Stimulated activated naive CD8-positive, alpha-beta T cell treated with anti-CD3 and anti-CD28 coated beads, Interleukin-15, amount 100 ng/mL, for 72 hours (primary cell): ENCODE results near the gene ST7L.
A peak's percentile ranks its signal among the peaks of the same experiment; 100 is the strongest.

Experiments used
- ATAC-seq: fragments of 150-1000 bp; cut with Tn5 transposase; 2 replicates; pipeline ENCODE4 v1.10.0; 2021; ENCODE audit warnings: mild to moderate bottlenecking, moderate library complexity
- DNase-seq, 2 donors: peaks; one replicate each; pipeline ENCODE4 v3.0.0; 2021 to 2022
- H3K27ac Mint-ChIP-seq, 2 donors: one replicate each; pipeline ENCODE4 v1.8.0; 2022; ENCODE audit warnings: mild to moderate bottlenecking in 2 of 2, mixed read lengths in 2 of 2, moderate library complexity in 2 of 2
- H3K27me3 Mint-ChIP-seq: one replicate; pipeline ENCODE4 v1.8.0; 2022; ENCODE audit warnings: mixed read lengths
- H3K4me1 Mint-ChIP-seq: one replicate; pipeline ENCODE4 v1.8.0; 2022; ENCODE audit warnings: mild to moderate bottlenecking, mixed read lengths
- H3K4me3 Mint-ChIP-seq, 2 donors: one replicate each; pipeline ENCODE4 v1.8.0; 2022; ENCODE audit warnings: mild to moderate bottlenecking in 2 of 2, mixed read lengths in 2 of 2, moderate library complexity in 1 of 2
- H3K9me3 Mint-ChIP-seq, 2 donors: one replicate each; pipeline ENCODE4 v1.8.0; 2022; ENCODE audit warnings: mixed read lengths in 2 of 2

Gene ST7L

DNA sequence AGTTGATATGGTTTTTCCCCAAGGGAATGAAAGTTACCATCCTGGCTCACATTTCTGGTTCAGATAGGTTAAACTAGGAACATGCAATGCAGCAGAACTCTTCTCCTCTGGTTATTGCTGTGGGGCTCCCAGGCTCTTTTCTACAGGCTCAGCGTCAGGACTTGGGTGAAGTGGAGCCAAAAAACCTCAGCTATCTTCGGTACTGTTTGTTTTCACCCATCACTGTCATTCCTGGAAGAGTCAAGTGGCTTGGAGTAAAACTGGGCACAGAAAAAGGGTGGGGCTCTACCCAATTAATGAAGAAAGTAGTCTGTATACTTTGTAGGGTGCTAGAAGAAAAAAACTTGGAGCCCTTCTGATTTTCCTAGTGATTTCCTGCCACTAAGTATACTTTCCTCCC is 100.8 kb downstream of the ST7L start:
- no peaks in the 10 kb centered on the region for H3K4me1 Mint-ChIP-seq
- no peaks in the 10 kb centered on the region for H3K27me3 Mint-ChIP-seq
- DNase-seq (no peak), ATAC-seq (no peak)
- no peaks in the 10 kb centered on the region for H3K9me3 Mint-ChIP-seq
- H3K4me3 Mint-ChIP-seq = no peak overlapping the region
- no peak overlapping the region for H3K27ac Mint-ChIP-seq

GRCh38 chr1:112517646-112518045 is 101.3 kb downstream of the ST7L start:
- DNase-seq (no peak), ATAC-seq (no peak)
- no peaks in the 10 kb centered on the region for H3K27me3 Mint-ChIP-seq
- H3K9me3 Mint-ChIP-seq = no peaks in the 10 kb centered on the region
- peak overlapping the region in 1 of 2 donors; percentile 37 for H3K27ac Mint-ChIP-seq
- no peaks in the 10 kb centered on the region for H3K4me1 Mint-ChIP-seq
- no peak overlapping the region for H3K4me3 Mint-ChIP-seq

- H3K4me1 Mint-ChIP-seq = no peaks in the 10 kb centered on the region
- DNase-seq (no peak), ATAC-seq (no peak)
- H3K27me3 Mint-ChIP-seq = no peaks in the 10 kb centered on the region
- no peak overlapping the region for H3K27ac Mint-ChIP-seq
- no peaks in the 10 kb centered on the region for H3K9me3 Mint-ChIP-seq
- no peak overlapping the region for H3K4me3 Mint-ChIP-seq
Observed at GRCh38 chr1:112517231-112517630, 101.7 kb downstream of the ST7L start.

- no peaks in the 10 kb centered on the region for H3K27me3 Mint-ChIP-seq
- no peak for ATAC-seq
- no peak overlapping the region for H3K4me3 Mint-ChIP-seq
- no peak for DNase-seq
- peak overlapping the region in 1 of 2 donors; percentile 86 for H3K27ac Mint-ChIP-seq
- H3K9me3 Mint-ChIP-seq = no peaks in the 10 kb centered on the region
- no peaks in the 10 kb centered on the region for H3K4me1 Mint-ChIP-seq
Observed at GRCh38 chr1:112516141-112516540, 102.8 kb downstream of the ST7L start.

GRCh38 chr1:112515311-112516009 is 103.5 kb downstream of the ST7L start:
- H3K27me3 Mint-ChIP-seq = peaks cover 4% of the 10 kb centered on the region
- no peaks in the 10 kb centered on the region for H3K9me3 Mint-ChIP-seq
- no peaks in the 10 kb centered on the region for H3K4me1 Mint-ChIP-seq
- ATAC-seq (no peak), DNase-seq (no peak)
- H3K4me3 Mint-ChIP-seq = no peak overlapping the region
- H3K27ac Mint-ChIP-seq = no peak overlapping the region

DNA sequence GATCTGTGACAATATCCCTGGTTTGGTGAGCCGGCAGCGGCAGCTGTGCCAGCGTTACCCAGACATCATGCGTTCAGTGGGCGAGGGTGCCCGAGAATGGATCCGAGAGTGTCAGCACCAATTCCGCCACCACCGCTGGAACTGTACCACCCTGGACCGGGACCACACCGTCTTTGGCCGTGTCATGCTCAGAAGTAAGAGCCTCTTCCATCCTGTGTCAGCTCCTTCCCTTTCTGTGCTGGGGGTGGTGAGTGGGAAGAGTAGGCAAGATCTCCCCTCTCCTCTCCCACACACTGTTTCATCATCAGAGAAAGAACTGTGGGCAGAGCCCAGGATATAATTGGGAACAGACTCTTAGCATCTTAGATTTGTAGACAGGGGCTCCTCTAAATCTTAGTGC is 104.0 kb downstream of the ST7L start:
- H3K9me3 Mint-ChIP-seq = no peaks in the 10 kb centered on the region
- H3K27ac Mint-ChIP-seq = no peak overlapping the region

DNA sequence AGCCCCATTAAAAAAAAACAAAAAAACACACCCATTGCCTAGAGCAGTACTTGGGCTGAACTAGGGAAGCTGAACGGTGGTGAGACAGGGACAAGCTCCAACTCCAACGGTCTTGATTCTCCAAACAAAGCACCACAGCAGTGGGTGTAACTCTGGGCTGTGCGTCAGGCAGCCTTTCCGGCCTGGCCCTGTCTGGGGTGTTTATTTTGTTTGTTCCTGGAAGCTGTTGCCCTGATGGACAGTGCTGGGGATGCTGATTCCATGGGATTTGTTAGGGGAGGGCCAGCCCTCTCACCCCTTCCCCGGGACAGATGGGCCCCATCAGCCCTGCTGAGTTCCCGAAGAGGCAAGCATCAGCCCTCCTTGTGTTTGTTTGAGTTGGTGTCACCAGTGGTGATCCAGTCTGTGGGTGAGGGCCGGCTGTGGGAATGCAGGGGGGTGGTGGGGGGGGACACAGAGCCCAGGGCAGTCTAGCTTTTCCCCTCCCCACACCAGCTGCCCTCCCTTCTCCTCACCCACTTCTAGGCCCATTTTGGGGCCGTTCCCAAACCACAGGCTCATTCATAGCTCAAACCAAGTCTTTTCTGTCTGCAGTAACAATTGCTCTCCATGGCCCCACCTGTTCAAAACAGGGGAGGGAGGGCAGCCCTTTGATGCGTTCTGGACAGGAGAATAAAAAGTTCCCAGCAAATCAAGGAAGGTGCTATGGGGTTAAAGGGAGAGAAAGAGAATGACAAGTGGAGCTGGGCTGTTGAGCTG is 105.7 kb downstream of the ST7L start:
- ATAC-seq (no peak), DNase-seq (no peak)
- H3K4me1 Mint-ChIP-seq = peaks cover 2% of the 10 kb centered on the region
- no peaks in the 10 kb centered on the region for H3K9me3 Mint-ChIP-seq
- no peak overlapping the region for H3K27ac Mint-ChIP-seq
- H3K27me3 Mint-ChIP-seq = peaks cover 25% of the 10 kb centered on the region
- H3K4me3 Mint-ChIP-seq = no peak overlapping the region

More for the DNA sequence above, 104.0 kb downstream of the ST7L start:
- Mint-ChIP-seq H3K4me3 (no peak overlapping the region), H3K4me1 (no peaks in the 10 kb centered on the region), H3K27me3 (peaks cover 10% of the 10 kb centered on the region)
- DNase-seq = no peak
- ATAC-seq = no peak

DNA sequence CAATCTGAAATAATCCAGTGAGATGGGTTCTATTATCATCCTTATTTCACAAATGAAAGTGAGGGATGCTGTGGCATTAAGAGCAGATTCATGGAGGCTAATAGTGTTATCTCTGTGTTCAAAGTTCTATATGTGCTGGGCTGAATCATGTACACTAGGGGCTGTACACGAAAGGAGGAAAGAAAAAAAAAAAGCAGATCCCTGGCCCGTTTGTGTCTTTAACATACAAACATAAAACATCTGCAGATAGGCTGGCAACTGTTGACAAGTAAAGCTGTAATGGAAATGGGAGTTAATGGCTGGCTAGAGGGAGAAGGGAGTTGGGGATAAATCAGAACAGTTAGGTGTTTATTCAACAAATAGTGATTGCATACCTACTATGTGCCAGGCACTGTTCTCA is 107.0 kb downstream of the ST7L start:
- Mint-ChIP-seq H3K4me3 (no peak overlapping the region), H3K4me1 (peaks cover 13% of the 10 kb centered on the region), H3K9me3 (no peaks in the 10 kb centered on the region), H3K27ac (no peak overlapping the region), H3K27me3 (peaks cover 39% of the 10 kb centered on the region)
- no peak for ATAC-seq
- DNase-seq = no peak

DNA sequence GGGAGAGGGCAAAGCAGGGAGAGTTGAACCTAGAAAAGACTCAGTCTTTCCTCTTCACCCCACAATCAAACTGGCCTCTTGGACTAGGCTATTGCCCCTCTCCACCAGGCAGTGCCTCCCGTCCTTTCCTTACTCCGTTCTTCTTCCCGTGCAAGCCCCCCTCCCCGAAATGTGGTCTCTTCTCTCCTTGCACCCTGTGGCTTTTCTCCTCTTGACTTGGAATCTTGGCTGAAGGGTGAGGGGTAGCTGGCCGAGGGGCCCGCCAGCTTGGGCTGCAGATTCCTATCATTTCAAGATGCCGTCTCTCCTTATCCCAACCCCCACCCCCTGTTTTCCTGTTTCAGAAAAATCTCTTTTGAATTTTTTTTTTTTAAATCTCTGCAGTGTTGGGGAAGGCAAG is 108.6 kb downstream of the ST7L start:
- H3K27me3 Mint-ChIP-seq = peaks cover 45% of the 10 kb centered on the region
- peaks cover 13% of the 10 kb centered on the region for H3K4me1 Mint-ChIP-seq

DNA sequence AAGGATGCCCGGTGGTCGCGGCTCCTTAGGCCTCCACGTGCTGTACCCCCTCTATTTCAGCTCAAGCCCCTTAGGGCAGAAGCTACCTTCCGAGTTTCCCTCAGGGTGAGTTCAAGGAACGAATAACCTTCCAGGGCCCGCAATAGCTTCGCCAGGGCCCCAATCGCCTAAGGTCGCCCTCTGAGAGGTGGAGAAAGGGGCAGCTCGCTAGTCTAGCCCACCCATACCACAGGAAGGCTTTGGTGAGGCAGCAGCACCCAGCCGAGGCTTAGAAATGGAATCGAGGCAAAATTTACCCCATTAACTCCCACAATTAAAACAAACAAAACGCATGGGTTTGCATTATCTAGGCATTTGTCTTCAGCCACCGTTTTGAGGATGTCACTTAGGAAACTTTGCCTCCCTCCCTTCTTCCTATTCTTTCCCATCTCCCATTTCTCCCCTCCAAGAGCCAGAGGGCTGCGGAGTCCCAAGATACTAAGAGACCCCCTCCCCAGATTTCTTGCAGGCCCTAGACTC is 109.2 kb downstream of the ST7L start:
- H3K9me3 Mint-ChIP-seq = no peaks in the 10 kb centered on the region
- ATAC-seq (no peak), DNase-seq (no peak)
- peaks cover 52% of the 10 kb centered on the region for H3K27me3 Mint-ChIP-seq
- H3K4me1 Mint-ChIP-seq = peaks cover 13% of the 10 kb centered on the region
- H3K27ac Mint-ChIP-seq = no peak overlapping the region
- peak overlapping the region; percentile 63 to 68 for H3K4me3 Mint-ChIP-seq

More for the DNA sequence above, 108.6 kb downstream of the ST7L start:
- H3K4me3 Mint-ChIP-seq = no peak overlapping the region
- no peak overlapping the region for H3K27ac Mint-ChIP-seq
- DNase-seq (no peak), ATAC-seq (no peak)
- H3K9me3 Mint-ChIP-seq = no peaks in the 10 kb centered on the region

- Mint-ChIP-seq H3K9me3 (no peaks in the 10 kb centered on the region), H3K27me3 (peaks cover 57% of the 10 kb centered on the region), H3K4me3 (peak overlapping the region; percentile 63 to 68), H3K27ac (no peak overlapping the region), H3K4me1 (peaks cover 13% of the 10 kb centered on the region)
- DNase-seq = peak; percentile 26 to 47
- ATAC-seq = peak; percentile 57
Observed at GRCh38 chr1:112509005-112509659, 109.8 kb downstream of the ST7L start.

DNA sequence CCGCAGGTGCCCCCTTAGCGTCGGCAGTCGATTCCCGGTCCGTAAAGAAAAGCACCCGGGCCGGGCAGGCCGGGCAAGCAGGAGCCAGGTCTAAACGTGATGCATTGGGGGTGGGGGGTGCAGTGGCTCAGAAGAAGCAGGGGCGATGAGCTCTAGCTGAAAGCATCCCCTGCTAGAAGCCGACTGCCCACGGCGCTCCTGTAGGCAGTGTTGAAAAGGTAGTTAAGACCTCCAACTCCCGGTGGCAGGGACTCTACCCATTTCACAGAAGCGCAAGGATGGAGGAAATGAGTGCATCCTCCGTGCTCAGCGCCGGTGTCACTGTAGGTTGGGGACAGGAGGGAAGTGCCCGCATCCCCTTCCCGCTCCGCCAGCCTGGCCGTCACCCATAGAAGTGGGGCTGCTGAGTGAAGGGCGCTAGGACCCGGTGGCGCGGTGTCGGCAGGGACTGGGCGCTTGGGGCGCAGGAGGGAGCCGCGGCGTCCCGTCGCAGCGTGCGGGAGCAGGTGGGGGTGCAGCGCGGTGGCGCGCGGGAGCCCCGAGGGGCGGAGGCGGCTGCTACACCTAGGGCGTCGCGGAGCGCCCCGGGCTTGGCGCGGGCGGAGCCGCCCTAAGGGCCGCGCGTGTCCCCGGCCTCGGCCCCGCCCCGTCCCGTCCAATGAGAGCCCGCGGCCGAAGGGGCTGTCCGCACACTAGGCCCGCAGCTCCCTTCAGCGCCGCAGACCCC is 110.5 kb downstream of the ST7L start, which contains the start of gene WNT2B:
TSS of gene WNT2B (plus strand) at position 688 of the 727 bp plus-strand sequence. CDS start 298 bp downstream, outside the sequence.
- H3K9me3 Mint-ChIP-seq = no peaks in the 10 kb centered on the region
- DNase-seq = peak; percentile 60
- H3K27ac Mint-ChIP-seq = peak within 1 kb of the TSS in 1 of 2 donors; percentile 46
- peaks cover 13% of the 10 kb centered on the region for H3K4me1 Mint-ChIP-seq
- H3K27me3 Mint-ChIP-seq = peaks cover 64% of the 10 kb centered on the region
- H3K4me3 Mint-ChIP-seq = peak within 1 kb of the TSS; percentile 79 to 82
- ATAC-seq = peak; percentile 83

- peaks cover 70% of the 10 kb centered on the region for H3K27me3 Mint-ChIP-seq
- peaks cover 13% of the 10 kb centered on the region for H3K4me1 Mint-ChIP-seq
- ATAC-seq (peak; percentile 24), DNase-seq (peak in 1 of 2 donors; percentile 19)
- H3K4me3 Mint-ChIP-seq = peak overlapping the region; percentile 79 to 82
- no peaks in the 10 kb centered on the region for H3K9me3 Mint-ChIP-seq
- H3K27ac Mint-ChIP-seq = no peak overlapping the region
Observed at GRCh38 chr1:112507921-112508277, 111.0 kb downstream of the ST7L start.

- no peak for ATAC-seq
- H3K4me3 Mint-ChIP-seq = peak overlapping the region; percentile 79 to 82
- no peak for DNase-seq
- H3K27me3 Mint-ChIP-seq = peaks cover 75% of the 10 kb centered on the region
- H3K9me3 Mint-ChIP-seq = no peaks in the 10 kb centered on the region
- no peak overlapping the region for H3K27ac Mint-ChIP-seq
- H3K4me1 Mint-ChIP-seq = peaks cover 17% of the 10 kb centered on the region
Observed at GRCh38 chr1:112507336-112507735, 111.6 kb downstream of the ST7L start.

DNA sequence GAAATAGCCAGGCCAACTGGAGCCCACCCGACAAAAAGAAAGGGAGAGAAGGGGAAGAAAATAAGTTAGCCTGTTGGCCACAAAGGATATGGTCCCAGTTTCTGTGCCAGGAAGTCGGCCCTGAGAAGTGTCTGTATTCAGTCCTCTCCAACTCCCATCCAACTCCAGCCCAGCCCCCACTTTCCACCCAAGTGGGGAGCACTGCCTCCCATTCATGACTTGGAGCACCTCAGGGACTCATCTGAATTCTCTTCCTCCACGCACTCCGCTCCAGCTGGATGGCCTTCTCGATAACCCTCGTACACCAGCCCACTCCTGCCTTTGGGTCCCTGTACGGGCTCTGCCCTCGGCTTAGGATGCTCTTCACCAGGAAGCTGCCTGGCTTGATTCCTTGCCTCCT is 112.2 kb downstream of the ST7L start:
- no peak overlapping the region for H3K27ac Mint-ChIP-seq
- DNase-seq (no peak), ATAC-seq (no peak)
- H3K4me3 Mint-ChIP-seq = no peak overlapping the region
- peaks cover 19% of the 10 kb centered on the region for H3K4me1 Mint-ChIP-seq
- peaks cover 78% of the 10 kb centered on the region for H3K27me3 Mint-ChIP-seq
- H3K9me3 Mint-ChIP-seq = no peaks in the 10 kb centered on the region
